Measurements from ENCODE around the gene ARL17B. TPM values are rescaled to one million over a fixed set of nuclear protein-coding genes. Genes with fewer than 3 reads are reported as not detected.
"Not testable (repeated sequence)": the region's sequence is repeated elsewhere in the genome, so short reads cannot be mapped to it uniquely, and the experiment has no call there.

Gene ARL17B
- total RNA-seq, 1 donor from 2014 or later: 14.9 TPM

GRCh38 chr17:46341220-46341619 is 20.3 kb downstream of the ARL17B start:
- intact Hi-C loops (cut with DNase I); ATAC-seq; DNase-seq (ENCODE audit: missing footprints): not testable (repeated sequence)

- ATAC-seq; DNase-seq (ENCODE audit: missing footprints); intact Hi-C loops (cut with DNase I): not testable (repeated sequence)
Observed at GRCh38 chr17:46294831-46295230, 66.7 kb downstream of the ARL17B start, which contains the start of gene LRRC37A. LRRC37A (plus strand) TSS chr17:46295131; CDS start chr17:46295134, 3 bp downstream.

GRCh38 chr17:46291618-46292017 is 69.9 kb downstream of the ARL17B start:
- intact Hi-C loops (cut with DNase I); DNase-seq (ENCODE audit: missing footprints); ATAC-seq: not testable (repeated sequence)

- intact Hi-C loops (cut with DNase I); ATAC-seq; DNase-seq (ENCODE audit: missing footprints): not testable (repeated sequence)
Observed at GRCh38 chr17:46290906-46291546, 70.5 kb downstream of the ARL17B start.

GRCh38 chr17:46287587-46287986 is 74.0 kb downstream of the ARL17B start:
- not testable (repeated sequence) for ATAC-seq; DNase-seq (ENCODE audit: missing footprints)
- intact Hi-C loops (cut with DNase I): loop anchor here (10.0 kb wide), 1 partner anchor 283 kb away; no protein-coding TSS in a partner anchor

- not testable (repeated sequence) for DNase-seq (ENCODE audit: missing footprints)
- ATAC-seq: peak; percentile 78
- intact Hi-C loops (cut with DNase I): loop anchor here (10.0 kb wide), 1 partner anchor 282 kb away; no protein-coding TSS in a partner anchor
Observed at GRCh38 chr17:46286764-46287221, 74.8 kb downstream of the ARL17B start.

- DNase-seq (ENCODE audit: missing footprints); ATAC-seq: not testable (repeated sequence)
- intact Hi-C loops (cut with DNase I): loop anchor here (10.0 kb wide), 1 partner anchor 281 kb away; no protein-coding TSS in a partner anchor
Observed at GRCh38 chr17:46285500-46285899, 76.1 kb downstream of the ARL17B start.

GRCh38 chr17:46284467-46284866 is 77.1 kb downstream of the ARL17B start:
- DNase-seq (ENCODE audit: missing footprints); ATAC-seq: not testable (repeated sequence)
- intact Hi-C loops (cut with DNase I): loop anchor here (10.0 kb wide), 1 partner anchor 280 kb away; no protein-coding TSS in a partner anchor

- DNase-seq (ENCODE audit: missing footprints); ATAC-seq: not testable (repeated sequence)
- intact Hi-C loops (cut with DNase I): loop anchor here (10.0 kb wide), 1 partner anchor 278 kb away; no protein-coding TSS in a partner anchor
Observed at GRCh38 chr17:46282635-46283034, 78.9 kb downstream of the ARL17B start.

- ATAC-seq; DNase-seq (ENCODE audit: missing footprints): not testable (repeated sequence)
- intact Hi-C loops (cut with DNase I): loop anchor here (10.0 kb wide), 1 partner anchor 277 kb away; no protein-coding TSS in a partner anchor
Observed at GRCh38 chr17:46281336-46281735, 80.2 kb downstream of the ARL17B start.

GRCh38 chr17:46276728-46277479 is 84.7 kb downstream of the ARL17B start:
- intact Hi-C loops (cut with DNase I); DNase-seq (ENCODE audit: missing footprints); ATAC-seq: not testable (repeated sequence)

GRCh38 chr17:46274238-46274637 is 87.3 kb downstream of the ARL17B start:
- DNase-seq (ENCODE audit: missing footprints) (no peak), ATAC-seq (no peak)
- intact Hi-C loops (cut with DNase I): no loop called here

- intact Hi-C loops (cut with DNase I): no loop called here
- no peak for DNase-seq (ENCODE audit: missing footprints)
- ATAC-seq: no peak
Observed at GRCh38 chr17:46273541-46274236, 87.9 kb downstream of the ARL17B start.

- no peak for DNase-seq (ENCODE audit: missing footprints)
- ATAC-seq: no peak
- intact Hi-C loops (cut with DNase I): no loop called here
Observed at GRCh38 chr17:46270032-46270431, 91.5 kb downstream of the ARL17B start.

- intact Hi-C loops (cut with DNase I): no loop called here
- DNase-seq (ENCODE audit: missing footprints) (peak; percentile 94), ATAC-seq (peak; percentile 96)
Observed at GRCh38 chr17:46266656-46267544, 94.7 kb downstream of the ARL17B start.

- intact Hi-C loops (cut with DNase I): not testable (repeated sequence)
Observed at GRCh38 chr17:46266063-46266655, 95.4 kb downstream of the ARL17B start.

GRCh38 chr17:46264456-46265198 is 96.9 kb downstream of the ARL17B start:
- ATAC-seq (no peak), DNase-seq (ENCODE audit: missing footprints) (no peak)
- intact Hi-C loops (cut with DNase I): no loop called here

More at GRCh38 chr17:46266063-46266655, 95.4 kb downstream of the ARL17B start:
- peak; percentile 11 for ATAC-seq
- DNase-seq (ENCODE audit: missing footprints): not testable (repeated sequence)
